Astrocyte of the cerebellum (primary cell): ENCODE data around the gene UBQLN4.

Experiments
- DNase-seq: peaks from one replicate; pipeline ENCODE4 v3.0.0-alpha.2; 2011; ENCODE audit warnings: low read depth
- H3K4me3 ChIP-seq: 2 replicates; pipeline ENCODE4 v1.5.1; 2011; ENCODE audit warnings: mild to moderate bottlenecking, low read depth, low read length, moderate library complexity
- CTCF ChIP-seq: IDR thresholded peaks from 2 replicates; pipeline ENCODE4 v1.5.1; 2012; ENCODE audit warnings: low read length, low read depth, moderate library complexity, mild to moderate bottlenecking; ENCODE audit errors: missing control alignments
- in situ Hi-C: cut with HindIII; loops from 2 replicates; pipeline ENCODE4 v1.10.0; 2017; ENCODE audit warnings: low sequenced_read_pairs

UBQLN4 gene

GRCh38 chr1:156089704-156090103 lies 36.1 kb upstream of the UBQLN4 start:
- TF ChIP-seq CTCF, result no peak
- no peak for DNase-seq
- in situ Hi-C loops, result no loop called here
- H3K4me3 ChIP-seq, result no peak overlapping the region

- TF ChIP-seq CTCF, result no peak
- in situ Hi-C loops, result no loop called here
- DNase-seq, result peak; percentile 67
- no peak overlapping the region for H3K4me3 ChIP-seq
These were observed 32.7 kb upstream of the UBQLN4 start for GRCh38 chr1:156086256-156086662.

GRCh38 chr1:156083800-156084790 lies 30.5 kb upstream of the UBQLN4 start:
- peak overlapping the region; percentile 64 for H3K4me3 ChIP-seq
- in situ Hi-C loops, result no loop called here
- no peak for TF ChIP-seq CTCF
- no peak for DNase-seq

- in situ Hi-C loops, result no loop called here
- no peak for DNase-seq
- peak within 1 kb of the TSS; percentile 64 for H3K4me3 ChIP-seq
- TF ChIP-seq CTCF, result no peak
These were observed 28.9 kb upstream of the UBQLN4 start, which contains the start of gene MEX3A for GRCh38 chr1:156082309-156083091. Gene MEX3A (minus strand): TSS chr1:156082465. CDS start chr1:156081998, 467 bp downstream.

- TF ChIP-seq CTCF, result no peak
These were observed 28.3 kb upstream of the UBQLN4 start for GRCh38 chr1:156081917-156082308.

GRCh38 chr1:156081180-156081916 lies 27.8 kb upstream of the UBQLN4 start:
- no peak for DNase-seq
- H3K4me3 ChIP-seq, result peak overlapping the region; percentile 64
- in situ Hi-C loops, result no loop called here
- no peak for TF ChIP-seq CTCF

More at GRCh38 chr1:156081917-156082308, 28.3 kb upstream of the UBQLN4 start:
- H3K4me3 ChIP-seq, result peak overlapping the region; percentile 64
- no peak for DNase-seq
- in situ Hi-C loops, result no loop called here
